CD4-positive, alpha-beta T cell (primary cell): ENCODE results near the gene ZNF283. TPM values are rescaled to one million over a fixed set of nuclear protein-coding genes. Genes with fewer than 3 reads are reported as not detected.

ENCODE experiments used
- ATAC-seq: fragments of 200-7000 bp; cut with Tn5 transposase; one replicate; pipeline ENCODE4 v1.10.0; 2022; ENCODE audit warnings: mild to moderate bottlenecking; ENCODE audit not compliant: poor library complexity
- CTCF ChIA-PET: fragments of 350-600 bp; sonication (Branson Sonifier 250); formaldehyde crosslinking; loops from one replicate; lab custom pipeline; 2021; ENCODE audit warnings: antibody characterized with exemption, inconsistent platforms; lab: Charles Lee
- POLR2A ChIA-PET: fragments of 350-600 bp; sonication (Branson Sonifier 250); formaldehyde crosslinking; loops from one replicate; lab custom pipeline; 2021; ENCODE audit warnings: antibody characterized with exemption, inconsistent platforms; lab: Charles Lee
- DNase-seq, 14 experiments: peaks; one replicate each; pipeline ENCODE4 v3.0.0-alpha.2; 2013 to 2020; ENCODE audit warnings: mixed read lengths in 2 of 14
- H3K27ac ChIP-seq, 2 donors: one replicate each; pipeline versions ENCODE4 v1.5.1 to v1.7.0; 2013; ENCODE audit warnings: low read length in 2 of 2, low read depth in 1 of 2, mild to moderate bottlenecking in 1 of 2
- H3K27me3 ChIP-seq, 2 experiments: 1 replicate in 1 of 2; 2 replicates in 1 of 2; pipeline versions ENCODE4 v1.6.1 to v1.7.0; 2013; ENCODE audit warnings: low read length in 2 of 2, control low read depth in 1 of 2, mild to moderate bottlenecking in 1 of 2, moderate library complexity in 1 of 2; ENCODE audit not compliant: insufficient read depth in 2 of 2, control insufficient read depth in 1 of 2
- H3K36me3 ChIP-seq: one replicate; pipeline ENCODE4 v1.6.1; 2013; ENCODE audit warnings: low read length, control low read depth; ENCODE audit not compliant: insufficient read depth
- H3K4me1 ChIP-seq: one replicate; pipeline ENCODE4 v1.6.1; 2013; ENCODE audit warnings: low read length, control low read depth; ENCODE audit not compliant: insufficient read depth
- H3K4me3 ChIP-seq: one replicate; pipeline ENCODE4 v1.5.1; 2013; ENCODE audit warnings: mild to moderate bottlenecking, low read length, moderate library complexity
- H3K9me3 ChIP-seq, 2 experiments: 1 replicate in 1 of 2; 2 replicates in 1 of 2; pipeline versions ENCODE4 v1.6.1 to v1.7.0; 2013; ENCODE audit warnings: low read length in 2 of 2, mild to moderate bottlenecking in 2 of 2, control low read depth in 1 of 2, moderate library complexity in 1 of 2; ENCODE audit not compliant: control insufficient read depth in 1 of 2, insufficient read depth in 1 of 2
- H3K27ac Mint-ChIP-seq: one replicate; pipeline ENCODE4 v1.8.0; 2020; ENCODE audit warnings: mixed read lengths
- H3K27me3 Mint-ChIP-seq: one replicate; pipeline ENCODE4 v1.8.0; 2021; ENCODE audit warnings: mixed read lengths
- H3K36me3 Mint-ChIP-seq: one replicate; pipeline ENCODE4 v1.8.0; 2021; ENCODE audit warnings: low read depth, mixed read lengths
- H3K4me1 Mint-ChIP-seq: one replicate; pipeline ENCODE4 v1.8.0; 2021; ENCODE audit warnings: low read depth, mixed read lengths
- H3K4me3 Mint-ChIP-seq: one replicate; pipeline ENCODE4 v1.8.0; 2020; ENCODE audit warnings: mild to moderate bottlenecking, mixed read lengths
- H3K9me3 Mint-ChIP-seq: one replicate; pipeline ENCODE4 v1.8.0; 2020; ENCODE audit warnings: mixed read lengths
- intact Hi-C, 2 experiments: fragments of 100-400 bp; cut with DNase I in 1 of 2; cut with micrococcal nuclease in 1 of 2; formaldehyde crosslinking; loops; one replicate each; pipeline versions ENCODE4 v1.15.1 to v1.9.0; 2023 to 2025; cut with DNase I, micrococcal nuclease
- total RNA-seq, 174 experiments: library from RNA in 2 of 174; stranded (reverse) in 2 of 174; gene quantifications; one replicate each; pipeline ENCODE4 v1.2.3 and lab custom pipeline; 2021 to 2026
- TF ChIP-seq, protein P1 (sequence below): fragments of 200-600 bp; IDR thresholded peaks from one replicate; pipeline ENCODE4 v1.8.0; 2022; ENCODE audit warnings: antibody characterized with exemption, mild to moderate bottlenecking

ZNF283 gene
- total RNA-seq, 2 experiments from 2014 or later = 2.3 to 3.7 TPM

DNA sequence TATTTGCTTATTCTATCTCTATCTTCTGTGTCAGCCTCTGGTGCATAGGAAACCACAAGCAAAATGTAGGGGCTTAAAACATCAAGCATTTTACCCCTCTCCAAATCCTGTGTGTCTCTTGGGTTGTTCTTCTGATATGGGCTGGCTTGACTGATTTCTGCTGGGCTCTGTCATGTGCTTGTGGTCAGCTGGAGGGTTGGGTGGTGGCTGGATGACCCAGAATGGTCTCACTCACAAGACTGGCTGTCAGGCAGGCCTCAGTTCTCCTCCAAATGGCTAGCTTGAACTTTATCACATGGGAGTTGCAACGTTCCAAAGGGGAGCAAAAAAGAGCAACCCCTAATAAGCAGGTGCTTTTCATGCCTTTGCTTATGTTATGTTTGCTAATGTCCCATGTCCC, 15.3 kb upstream of the ZNF283 start:
- Histone ChIP-seq H3K36me3 (no peaks in the 10 kb centered on the region), H3K4me1 (peaks cover 8% of the 10 kb centered on the region), H3K27ac (no peak overlapping the region), H3K4me3 (no peak overlapping the region), H3K9me3 (no peaks in the 10 kb centered on the region), H3K27me3 (no peaks in the 10 kb centered on the region)
- Mint-ChIP-seq H3K27ac (no peak overlapping the region), H3K36me3 (no peaks in the 10 kb centered on the region), H3K4me3 (no peak overlapping the region), H3K4me1 (no peaks in the 10 kb centered on the region), H3K9me3 (no peaks in the 10 kb centered on the region), H3K27me3 (peaks cover 31% of the 10 kb centered on the region)
- intact Hi-C loops = no loop called here
- TF ChIP-seq, protein P1, sequence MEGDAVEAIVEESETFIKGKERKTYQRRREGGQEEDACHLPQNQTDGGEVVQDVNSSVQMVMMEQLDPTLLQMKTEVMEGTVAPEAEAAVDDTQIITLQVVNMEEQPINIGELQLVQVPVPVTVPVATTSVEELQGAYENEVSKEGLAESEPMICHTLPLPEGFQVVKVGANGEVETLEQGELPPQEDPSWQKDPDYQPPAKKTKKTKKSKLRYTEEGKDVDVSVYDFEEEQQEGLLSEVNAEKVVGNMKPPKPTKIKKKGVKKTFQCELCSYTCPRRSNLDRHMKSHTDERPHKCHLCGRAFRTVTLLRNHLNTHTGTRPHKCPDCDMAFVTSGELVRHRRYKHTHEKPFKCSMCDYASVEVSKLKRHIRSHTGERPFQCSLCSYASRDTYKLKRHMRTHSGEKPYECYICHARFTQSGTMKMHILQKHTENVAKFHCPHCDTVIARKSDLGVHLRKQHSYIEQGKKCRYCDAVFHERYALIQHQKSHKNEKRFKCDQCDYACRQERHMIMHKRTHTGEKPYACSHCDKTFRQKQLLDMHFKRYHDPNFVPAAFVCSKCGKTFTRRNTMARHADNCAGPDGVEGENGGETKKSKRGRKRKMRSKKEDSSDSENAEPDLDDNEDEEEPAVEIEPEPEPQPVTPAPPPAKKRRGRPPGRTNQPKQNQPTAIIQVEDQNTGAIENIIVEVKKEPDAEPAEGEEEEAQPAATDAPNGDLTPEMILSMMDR = no peak
- DNase-seq = no peak
- ChIA-PET CTCF (interaction anchor here (2.3 kb wide), 1 partner anchor 67 kb away, joined by 6 read pairs; no protein-coding TSS in a partner anchor), POLR2A (no interaction called here)
- no peak for ATAC-seq

DNA sequence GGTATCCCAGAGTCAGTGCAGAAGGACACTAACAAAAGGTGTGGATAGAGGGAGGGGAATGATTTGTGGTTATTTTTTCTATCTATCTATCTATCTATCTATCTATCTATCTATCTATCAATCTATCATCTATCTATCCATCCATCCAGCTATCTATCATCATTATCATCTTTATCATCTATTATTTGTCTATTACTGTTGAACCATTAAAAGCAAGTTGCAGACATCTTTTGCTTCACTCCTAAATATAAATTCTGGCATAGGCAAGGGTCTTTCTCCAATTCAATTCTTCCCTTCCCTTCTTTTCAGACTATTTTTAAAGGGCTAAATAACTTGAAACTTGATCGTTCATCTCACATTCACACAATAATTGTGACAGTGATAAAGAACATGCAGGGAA, 14.9 kb upstream of the ZNF283 start:
- POLR2A ChIA-PET = no interaction called here
- H3K4me1 Mint-ChIP-seq = no peaks in the 10 kb centered on the region
- ATAC-seq (no peak), DNase-seq (no peak)
- Histone ChIP-seq H3K9me3 (no peaks in the 10 kb centered on the region), H3K27ac (no peak overlapping the region), H3K4me3 (no peak overlapping the region), H3K36me3 (no peaks in the 10 kb centered on the region), H3K4me1 (peaks cover 8% of the 10 kb centered on the region), H3K27me3 (no peaks in the 10 kb centered on the region)
- CTCF ChIA-PET = interaction anchor here (2.3 kb wide), 1 partner anchor 67 kb away, joined by 6 read pairs; no protein-coding TSS in a partner anchor
- intact Hi-C loops = no loop called here
- no peaks in the 10 kb centered on the region for H3K36me3 Mint-ChIP-seq
- no peaks in the 10 kb centered on the region for H3K9me3 Mint-ChIP-seq
- no peak overlapping the region for H3K27ac Mint-ChIP-seq
- no peak overlapping the region for H3K4me3 Mint-ChIP-seq
- TF ChIP-seq, protein P1 = no peak
- peaks cover 31% of the 10 kb centered on the region for H3K27me3 Mint-ChIP-seq

DNA sequence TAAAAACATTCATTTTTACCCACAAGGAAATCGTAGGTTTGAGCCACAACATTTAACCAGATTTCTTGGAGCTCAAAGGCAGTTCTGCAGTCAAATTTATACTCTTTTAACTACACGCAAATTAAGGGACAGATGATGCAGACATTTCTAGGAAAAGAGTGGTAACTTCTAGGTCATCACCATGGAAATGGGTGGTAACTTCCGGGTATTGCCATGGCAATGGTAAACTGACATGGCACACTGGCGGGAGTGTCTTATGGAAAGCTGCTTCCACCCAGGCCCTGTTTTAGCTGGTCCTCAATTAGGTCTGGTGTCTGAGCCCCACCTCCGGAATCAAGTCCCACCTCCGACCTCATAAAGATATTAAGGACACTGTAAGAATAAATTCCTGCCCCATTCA, 14.4 kb upstream of the ZNF283 start:
- POLR2A ChIA-PET = no interaction called here
- TF ChIP-seq, protein P1 = no peak
- Mint-ChIP-seq H3K4me3 (no peak overlapping the region), H3K9me3 (no peaks in the 10 kb centered on the region), H3K27me3 (peaks cover 28% of the 10 kb centered on the region), H3K27ac (no peak overlapping the region), H3K36me3 (no peaks in the 10 kb centered on the region), H3K4me1 (no peaks in the 10 kb centered on the region)
- Histone ChIP-seq H3K4me1 (peaks cover 8% of the 10 kb centered on the region), H3K27ac (no peak overlapping the region), H3K27me3 (no peaks in the 10 kb centered on the region), H3K36me3 (no peaks in the 10 kb centered on the region), H3K4me3 (no peak overlapping the region), H3K9me3 (no peaks in the 10 kb centered on the region)
- no peak for ATAC-seq
- peak in 1 of 14 experiments; percentile 49 for DNase-seq
- CTCF ChIA-PET = interaction anchor here (2.3 kb wide), 1 partner anchor 68 kb away, joined by 6 read pairs; no protein-coding TSS in a partner anchor
- intact Hi-C loops = no loop called here
